WTC11 (cell line): ENCODE measurements around the gene MROH9.

Source experiments
- ATF3 ChIP-seq: sonication (generic); formaldehyde crosslinking; conservative IDR thresholded peaks from 2 replicates; pipeline ENCODE4 v1.8.1; 2022; ENCODE audit warnings: mild to moderate bottlenecking, missing genetic modification reagents
- CTCF ChIP-seq: fragments of 200-600 bp; IDR thresholded peaks from 2 replicates; pipeline ENCODE4 v1.8.0; 2022; ENCODE audit warnings: antibody characterized with exemption
- E2F4 ChIP-seq: sonication (generic); formaldehyde crosslinking; IDR thresholded peaks from 2 replicates; pipeline ENCODE4 v1.8.1; 2022; ENCODE audit warnings: low read depth, mild to moderate bottlenecking, moderate library complexity, missing genetic modification reagents, borderline replicate concordance
- MYBL2 ChIP-seq: sonication (generic); formaldehyde crosslinking; IDR thresholded peaks from 2 replicates; pipeline ENCODE4 v1.8.1; 2023; ENCODE audit warnings: mild to moderate bottlenecking, moderate library complexity, missing genetic modification reagents
- ZNF121 ChIP-seq: sonication (generic); formaldehyde crosslinking; IDR thresholded peaks from 2 replicates; pipeline ENCODE4 v1.8.0; 2023; ENCODE audit warnings: missing genetic modification reagents
- ZNF138 ChIP-seq: sonication (generic); formaldehyde crosslinking; conservative IDR thresholded peaks from 2 replicates; pipeline ENCODE4 v1.8.1; 2022; ENCODE audit warnings: mild to moderate bottlenecking, moderate library complexity, missing genetic modification reagents
- ZNF423 ChIP-seq: fragments of 250-450 bp; sonication (Bioruptor Pico); IDR thresholded peaks from 2 replicates; pipeline ENCODE4 v2.1.2; 2022; ENCODE audit warnings: mild to moderate bottlenecking, moderate library complexity

GRCh38 chr1:171090604-171091003, 155.3 kb downstream of the MROH9 start, which contains the start of gene FMO3:
- TF ChIP-seq CTCF (no peak), MYBL2 (CRISPR knock-in tag) (no peak), ZNF138 (CRISPR knock-in tag) (no peak), E2F4 (CRISPR knock-in tag) (no peak), ATF3 (CRISPR knock-in tag) (no peak), ZNF121 (CRISPR knock-in tag) (no peak), ZNF423 (CRISPR knock-in tag) (no peak)
